HTERT RPE-1 (cell line): ENCODE data around the gene FRYL.

Experiments used
- in situ Hi-C: fragments of 300-500 bp; cut with MboI; formaldehyde crosslinking; loops from 4 replicates; pipeline ENCODE4 v1.14.3; 2020; ENCODE audit warnings: low sequenced_read_pairs

Gene FRYL

DNA sequence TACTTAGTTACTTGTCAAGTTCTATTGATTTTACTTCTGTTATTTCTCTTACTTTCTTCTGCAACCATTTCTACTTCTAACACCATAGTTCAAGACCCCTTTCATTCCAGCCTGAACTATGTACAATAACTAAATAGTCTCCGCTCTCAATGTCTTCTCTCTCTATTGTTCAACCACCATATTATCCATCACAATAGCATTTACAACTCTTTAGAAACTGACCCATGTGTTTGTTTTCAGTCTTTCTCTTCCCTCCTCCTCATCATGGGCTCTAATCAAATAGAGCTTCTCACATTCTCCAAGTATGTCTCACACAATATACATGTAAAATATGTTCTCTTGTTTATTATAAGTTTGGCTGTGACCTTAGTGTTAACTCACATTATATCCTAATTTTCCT, 146.4 kb downstream of the FRYL start:
- in situ Hi-C loops, result no loop called here

DNA sequence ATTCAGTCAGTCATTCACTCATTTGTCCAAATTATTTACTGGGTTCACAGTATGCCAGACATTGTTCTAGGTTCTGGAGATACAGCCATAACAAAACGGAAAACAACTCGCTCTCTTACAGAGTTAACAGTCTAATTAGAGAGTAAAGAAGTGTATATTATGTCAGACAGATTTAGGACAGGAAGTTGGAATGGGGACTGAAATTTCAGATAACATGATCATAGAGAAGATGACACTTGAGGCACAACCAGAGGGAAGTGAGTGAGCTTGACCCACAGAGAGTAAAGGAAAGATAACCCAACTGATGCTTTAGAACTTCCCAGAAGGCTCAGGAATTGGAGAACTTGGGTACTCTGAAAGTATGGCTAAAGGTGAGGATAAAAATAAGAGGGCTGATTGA, 150.6 kb downstream of the FRYL start:
- in situ Hi-C loops, result no loop called here

DNA sequence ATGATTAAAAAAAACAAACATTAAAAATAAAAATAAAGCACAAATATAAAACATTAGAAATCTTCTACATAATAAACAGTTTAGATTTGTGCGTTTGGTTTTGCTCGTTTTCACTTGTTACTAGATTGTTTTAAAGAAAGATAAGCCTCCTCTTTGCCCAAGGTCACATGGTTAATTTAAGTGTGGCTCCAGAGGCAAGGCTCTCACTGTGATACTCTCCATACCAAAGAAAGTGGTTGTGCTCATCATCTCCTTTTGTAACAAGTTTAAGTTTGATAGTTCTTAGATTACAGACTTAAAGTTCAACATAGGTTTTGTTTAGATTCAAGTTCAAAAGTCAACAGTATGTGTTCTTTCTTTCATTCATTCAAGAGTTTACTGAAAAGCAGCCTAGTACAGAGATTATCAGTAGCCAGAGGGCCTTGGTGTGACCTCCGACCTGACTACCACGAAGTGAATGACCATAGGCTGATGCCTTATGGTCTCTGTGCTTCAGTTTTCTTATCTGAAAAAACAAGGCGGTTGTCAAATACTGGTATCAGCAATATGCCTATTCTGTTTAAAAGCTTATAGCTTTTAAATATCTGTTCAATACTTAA, 156.8 kb downstream of the FRYL start:
- in situ Hi-C loops, result no loop called here

DNA sequence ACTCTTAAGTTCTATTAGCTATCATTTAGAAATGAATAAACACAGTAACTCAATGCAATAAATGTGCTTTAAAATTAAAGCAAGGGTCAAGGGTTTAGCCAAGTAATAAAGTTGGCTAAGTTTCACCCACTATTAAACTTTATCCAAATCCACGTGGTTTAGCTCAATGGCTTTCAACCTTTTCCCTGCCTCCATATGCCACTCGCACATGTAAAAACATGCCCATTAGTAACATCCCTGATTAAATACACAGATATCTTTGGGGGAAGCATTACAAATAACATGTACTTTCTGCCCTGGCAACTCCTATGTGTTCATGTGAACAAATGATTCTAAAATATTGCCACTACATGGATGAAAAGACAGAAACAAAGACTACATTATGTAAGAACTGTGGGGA, 159.2 kb downstream of the FRYL start:
- in situ Hi-C loops, result no loop called here

DNA sequence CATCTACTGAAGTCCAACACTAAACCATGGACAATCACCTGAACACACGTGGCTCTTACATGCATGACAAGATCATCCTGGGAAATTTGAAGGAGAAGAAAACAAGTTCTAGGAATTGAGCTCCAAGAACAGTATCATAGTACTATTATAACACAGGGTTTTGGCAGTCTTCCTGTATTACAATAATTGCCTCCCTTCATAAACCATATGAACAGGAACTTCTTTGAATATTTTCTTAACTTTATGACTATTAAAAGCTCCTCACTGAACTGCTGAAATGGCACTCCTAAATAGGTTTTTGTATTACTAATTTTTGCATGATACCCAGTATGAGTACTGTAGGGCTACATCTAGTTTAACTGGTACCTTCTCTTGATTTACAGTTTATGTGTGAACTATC, 160.0 kb downstream of the FRYL start:
- in situ Hi-C loops, result no loop called here

DNA sequence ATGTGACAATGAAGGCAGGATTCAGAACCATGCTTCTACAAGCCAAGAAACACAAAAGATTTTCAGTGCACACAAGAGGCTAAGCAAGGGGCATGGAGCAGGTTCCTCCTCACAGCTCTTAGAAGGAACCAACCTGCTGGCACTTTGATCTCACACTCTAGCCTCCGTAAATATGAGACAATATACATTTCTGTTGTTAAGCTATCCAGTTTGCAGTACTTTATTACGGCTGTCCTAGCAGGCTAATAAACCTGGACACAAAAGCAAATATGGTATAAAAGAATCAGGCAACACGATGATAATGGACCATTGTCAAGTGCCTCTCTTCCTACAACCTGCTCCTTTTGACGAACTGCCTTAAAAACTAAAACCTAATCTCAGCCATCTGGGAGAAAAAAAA, 175.6 kb downstream of the FRYL start:
- in situ Hi-C loops, result no loop called here

DNA sequence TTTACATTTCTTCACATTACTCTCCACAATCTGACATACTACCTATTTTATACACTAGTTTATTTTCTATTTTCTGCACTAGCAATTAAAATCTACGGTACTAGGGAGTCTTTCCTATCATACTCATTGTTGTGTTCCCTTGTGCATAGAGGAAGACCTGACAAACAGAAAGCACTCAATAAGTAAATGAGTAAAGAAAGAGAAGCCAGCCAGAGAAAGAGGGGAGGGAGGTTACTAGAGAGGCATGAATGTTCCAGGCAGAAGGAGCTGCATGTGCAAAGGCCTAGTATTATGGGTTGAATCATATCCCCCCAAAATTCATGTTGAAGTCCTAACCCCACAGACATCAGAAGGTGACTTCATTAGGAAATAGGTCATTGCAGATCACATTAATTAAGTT, 176.0 kb downstream of the FRYL start:
- in situ Hi-C loops, result no loop called here

DNA sequence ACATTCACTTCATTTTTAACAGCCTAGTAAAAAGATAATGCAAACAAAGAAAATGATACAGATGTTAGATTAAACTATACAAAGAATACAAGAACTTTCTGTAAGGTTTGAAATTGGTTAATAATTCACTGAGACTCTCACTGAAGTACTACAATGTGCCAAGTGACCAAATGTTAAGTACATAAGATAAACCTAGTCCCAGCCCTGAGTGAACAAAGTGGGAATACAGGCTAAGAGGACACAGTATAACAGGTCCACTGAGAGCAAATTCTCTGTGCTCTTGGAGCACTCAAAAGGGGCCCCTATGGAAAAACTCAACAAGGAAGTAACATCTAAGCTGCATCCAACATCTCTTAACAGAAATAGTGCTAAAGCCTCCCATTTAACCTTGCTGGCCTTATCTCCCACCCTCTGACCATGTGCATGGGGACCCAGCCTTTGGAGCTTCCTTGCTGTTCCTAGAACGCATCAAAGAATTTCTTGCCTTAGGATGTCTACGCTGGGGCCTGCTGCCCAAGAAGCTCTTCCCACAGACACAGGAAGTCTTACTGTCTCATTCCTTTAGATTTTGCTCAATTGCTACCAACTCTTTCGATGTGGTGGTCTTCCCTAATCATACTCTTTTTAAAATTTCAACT, 176.6 kb downstream of the FRYL start:
- in situ Hi-C loops, result no loop called here

DNA sequence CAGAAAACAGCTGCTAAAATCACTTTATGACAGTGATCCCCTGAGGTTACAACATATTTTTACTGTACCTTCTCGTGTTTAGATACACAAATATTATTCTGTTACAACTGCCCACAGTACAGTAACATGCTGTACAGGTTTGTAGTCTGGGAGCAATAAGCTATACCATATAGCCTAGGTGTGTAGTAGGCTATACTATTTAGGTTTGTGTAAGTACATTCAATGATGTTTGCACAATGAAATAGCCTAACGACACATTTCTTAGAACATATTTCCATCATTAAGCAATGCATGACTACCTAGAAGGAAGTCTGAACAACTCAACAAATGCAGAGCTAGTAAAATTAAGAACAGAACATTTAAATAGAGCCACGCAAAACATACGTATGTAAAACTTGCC, 177.3 kb downstream of the FRYL start:
- in situ Hi-C loops, result no loop called here

DNA sequence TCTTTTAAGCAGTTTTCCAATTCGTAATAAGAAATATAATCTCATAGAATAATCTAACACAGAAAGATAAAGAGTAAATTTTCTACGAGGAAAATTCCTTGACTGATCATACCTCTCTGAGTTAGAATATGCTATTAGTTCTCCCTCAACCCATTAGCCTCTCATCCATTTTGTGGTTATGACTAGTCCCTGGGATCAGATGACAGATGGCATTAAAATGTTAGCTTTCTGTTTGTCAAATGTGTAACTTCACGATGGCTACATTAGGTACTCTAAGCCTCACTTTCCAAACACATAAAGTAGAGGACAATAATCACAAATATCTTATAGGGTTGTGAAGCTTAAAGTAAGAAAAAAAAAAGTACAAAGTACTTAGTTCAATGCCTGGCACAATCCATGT, 177.9 kb downstream of the FRYL start:
- in situ Hi-C loops, result no loop called here

DNA sequence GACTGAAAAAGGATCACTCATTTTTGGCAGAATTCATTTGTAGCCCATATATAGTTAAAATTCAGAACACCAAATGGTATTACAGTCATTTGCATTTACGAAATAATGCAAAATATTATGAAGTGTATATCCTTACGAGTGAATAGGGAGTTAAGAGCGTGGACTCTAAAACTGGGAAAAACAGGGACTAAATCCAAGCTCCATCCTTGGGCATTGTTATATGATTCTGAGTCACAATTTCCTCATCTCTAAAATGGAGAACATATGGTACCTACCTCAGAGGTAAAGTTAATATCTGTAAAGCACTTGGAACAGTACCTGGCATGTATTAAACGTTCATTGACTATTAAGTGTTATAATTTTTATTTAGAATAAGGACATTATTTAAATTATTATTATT, 183.7 kb downstream of the FRYL start:
- in situ Hi-C loops, result no loop called here

DNA sequence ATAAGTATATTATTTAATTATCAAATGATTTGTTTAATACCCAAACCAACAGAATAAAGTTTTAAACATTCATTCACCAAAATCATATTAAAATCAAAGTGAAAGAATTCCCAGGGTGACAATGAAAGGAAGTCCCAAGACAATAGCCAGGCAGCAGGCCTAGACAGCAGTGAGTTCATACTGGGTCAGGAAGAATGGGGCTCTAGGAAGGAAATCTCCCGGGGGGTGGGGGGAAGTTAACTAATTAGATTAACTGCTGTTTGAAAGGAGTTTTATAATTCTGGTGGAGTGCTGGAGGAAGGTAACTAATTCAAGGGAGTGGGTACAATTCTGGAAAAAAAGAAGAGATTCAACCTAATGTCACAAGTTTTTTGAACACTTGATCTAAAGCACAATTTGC, 185.9 kb downstream of the FRYL start:
- in situ Hi-C loops, result no loop called here

DNA sequence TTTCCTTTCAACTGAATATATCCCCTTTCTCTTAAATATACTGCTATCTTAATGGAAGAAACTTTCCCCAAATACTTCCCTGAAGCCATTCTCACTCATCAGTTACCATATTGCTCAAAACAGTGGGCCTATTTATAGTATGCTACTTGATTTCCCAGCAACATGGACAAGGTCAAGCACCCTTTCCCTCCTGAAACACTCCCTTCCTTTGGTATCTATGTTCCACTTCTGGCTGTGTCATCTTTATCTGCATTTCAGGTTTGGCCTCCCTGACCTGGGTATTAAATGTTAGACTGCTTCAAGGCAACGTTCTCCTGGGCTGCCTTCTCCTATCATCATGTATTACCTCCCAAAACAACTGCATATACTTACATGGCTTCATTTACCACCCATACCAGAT, 188.7 kb downstream of the FRYL start:
- in situ Hi-C loops, result no loop called here

DNA sequence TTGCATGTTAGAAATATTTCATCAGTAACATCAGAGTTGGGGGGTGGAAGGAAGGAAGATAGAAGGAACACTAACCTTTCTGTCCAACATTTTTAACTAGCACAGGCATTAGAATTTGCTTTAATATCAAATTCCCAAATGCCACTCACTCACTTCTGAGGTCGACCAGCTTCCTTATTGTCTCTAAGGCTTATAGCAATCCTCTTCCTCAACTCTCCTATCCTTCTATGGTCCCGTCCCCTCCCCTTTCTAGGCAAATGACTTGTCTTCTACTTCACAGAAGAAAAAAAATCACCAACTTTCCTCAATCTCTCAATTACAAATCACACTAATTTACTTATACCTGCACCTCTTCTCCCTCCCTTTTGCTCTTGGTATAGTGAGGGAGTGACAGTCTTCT, 189.2 kb downstream of the FRYL start:
- in situ Hi-C loops, result no loop called here

DNA sequence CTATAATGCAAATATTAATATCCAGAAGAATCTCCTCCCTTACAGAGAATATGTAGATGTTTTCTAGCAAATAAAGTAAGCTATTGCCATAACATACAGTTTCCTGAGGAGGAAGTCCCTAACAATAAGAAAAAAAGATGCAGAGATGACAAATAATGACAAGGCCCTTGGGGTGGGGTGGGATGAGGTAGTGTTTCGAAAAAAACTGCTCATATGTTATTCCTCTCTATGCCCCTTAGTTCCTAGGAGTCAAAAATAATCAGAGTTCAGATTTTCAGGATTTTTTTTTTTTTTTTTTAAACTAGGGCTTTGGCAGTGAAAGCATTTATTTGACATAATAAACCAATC, 191.0 kb downstream of the FRYL start:
- in situ Hi-C loops, result no loop called here

DNA sequence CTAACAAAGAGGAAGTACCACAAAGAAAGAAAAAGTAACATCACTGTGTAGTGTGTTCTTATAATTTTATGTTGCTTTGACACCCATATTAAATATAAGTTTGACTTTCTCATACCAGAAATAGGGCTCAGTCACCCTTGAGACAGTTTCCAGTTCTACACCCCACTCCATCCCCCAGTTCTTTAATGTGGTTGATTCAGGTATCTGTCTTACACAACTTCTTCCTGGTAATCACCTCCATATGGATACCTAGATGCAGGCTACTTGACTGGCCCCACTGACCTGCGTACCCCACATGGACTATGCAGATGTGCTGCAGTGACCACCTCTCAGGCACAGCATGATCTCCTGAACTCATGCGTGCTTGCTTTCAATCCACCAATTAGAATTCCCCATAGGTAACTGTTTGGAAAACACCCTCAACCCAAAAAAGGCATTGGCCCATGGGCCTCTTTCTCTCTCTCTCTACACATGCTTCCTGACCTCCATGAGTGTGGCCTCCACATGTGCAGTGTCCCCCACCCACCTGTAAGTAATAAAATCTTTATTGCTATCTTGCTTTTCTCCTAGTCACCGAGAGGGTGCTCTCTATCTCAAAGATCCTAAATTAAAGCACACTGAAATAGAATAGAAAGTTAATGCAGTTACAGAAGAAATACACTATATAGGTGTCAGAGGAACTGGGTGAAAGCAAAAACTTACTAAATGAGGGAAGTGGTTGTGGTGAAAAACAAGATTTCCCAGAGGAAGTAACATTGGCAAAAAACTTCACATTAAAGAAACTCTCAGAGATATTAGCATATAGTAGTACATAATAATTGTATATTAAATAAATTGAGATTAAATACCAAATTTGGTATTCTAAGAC, 191.6 kb downstream of the FRYL start:
- in situ Hi-C loops, result no loop called here

DNA sequence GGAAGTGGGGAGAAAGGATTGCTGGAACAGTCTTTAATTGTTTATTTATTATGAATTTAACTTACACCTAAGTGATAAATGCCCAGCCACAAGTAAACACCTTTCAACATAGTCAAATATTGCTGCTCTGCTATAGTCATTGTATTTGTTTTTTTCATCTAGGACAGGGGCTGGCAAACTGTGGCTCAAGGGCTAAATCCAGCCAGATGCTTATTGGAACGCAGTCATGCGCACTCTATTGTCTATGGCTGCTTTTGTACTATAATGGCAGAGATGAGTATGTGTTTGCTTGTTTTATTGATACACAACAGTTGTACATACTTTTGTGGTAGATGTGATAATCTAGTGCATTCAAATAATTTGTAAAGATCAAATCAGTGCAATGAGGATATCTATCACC, 194.7 kb downstream of the FRYL start:
- in situ Hi-C loops, result no loop called here

DNA sequence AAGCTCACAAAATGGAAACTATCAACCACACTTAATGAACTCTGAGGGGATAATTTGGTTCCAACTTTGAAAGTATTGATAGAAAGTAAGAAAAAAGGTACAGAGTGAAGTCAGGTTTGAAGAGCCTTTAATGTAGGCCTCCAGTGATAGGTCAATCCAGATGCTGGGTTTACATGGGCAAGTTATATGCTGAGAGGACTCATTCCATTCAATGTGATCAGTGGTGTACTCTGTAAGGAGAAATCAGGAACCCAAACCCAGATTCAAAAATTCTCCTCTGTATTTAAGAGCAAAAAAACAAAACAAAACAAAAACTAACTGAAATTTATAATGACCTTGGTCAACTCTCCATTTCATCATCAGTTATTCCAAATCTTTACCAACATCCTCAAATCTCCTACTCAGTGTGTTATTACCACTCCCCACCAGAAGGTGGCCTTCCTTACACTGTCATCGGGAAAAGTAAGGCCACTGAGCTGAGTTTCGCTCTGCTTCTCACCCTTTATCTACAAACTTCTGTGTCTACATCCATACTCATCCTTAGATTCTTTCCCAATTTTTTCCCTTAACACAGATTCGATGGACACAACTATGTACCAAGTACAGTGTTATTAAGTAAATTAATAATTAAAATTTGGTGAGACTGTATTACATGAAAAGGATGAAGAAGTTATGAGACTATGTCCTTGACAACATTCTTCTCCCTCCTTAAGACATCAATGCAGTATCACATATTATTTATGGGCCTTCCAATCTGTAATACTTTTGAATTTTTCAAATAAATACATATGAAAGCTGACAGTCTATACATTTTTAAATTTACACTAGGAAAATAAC, 201.7 kb downstream of the FRYL start:
- in situ Hi-C loops, result no loop called here

DNA sequence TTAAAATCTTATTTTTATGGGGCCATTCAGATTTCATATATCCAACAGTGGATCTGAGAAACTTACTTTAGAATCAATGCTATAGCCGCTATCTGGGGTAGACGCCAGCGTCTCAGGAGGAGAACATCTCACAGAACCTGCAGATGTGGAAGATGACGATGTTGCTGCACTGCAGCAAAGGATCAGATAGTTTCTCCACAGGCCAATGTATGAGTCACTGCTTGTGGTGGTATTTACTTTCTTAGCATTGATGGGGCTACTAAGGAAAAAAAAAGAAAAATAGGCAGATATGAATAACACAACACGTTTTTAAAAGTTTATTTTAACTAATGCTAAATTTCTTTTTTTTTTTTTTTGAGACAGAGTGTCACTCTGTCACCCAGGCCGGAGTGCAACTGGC, 204.1 kb downstream of the FRYL start:
- in situ Hi-C loops, result no loop called here

DNA sequence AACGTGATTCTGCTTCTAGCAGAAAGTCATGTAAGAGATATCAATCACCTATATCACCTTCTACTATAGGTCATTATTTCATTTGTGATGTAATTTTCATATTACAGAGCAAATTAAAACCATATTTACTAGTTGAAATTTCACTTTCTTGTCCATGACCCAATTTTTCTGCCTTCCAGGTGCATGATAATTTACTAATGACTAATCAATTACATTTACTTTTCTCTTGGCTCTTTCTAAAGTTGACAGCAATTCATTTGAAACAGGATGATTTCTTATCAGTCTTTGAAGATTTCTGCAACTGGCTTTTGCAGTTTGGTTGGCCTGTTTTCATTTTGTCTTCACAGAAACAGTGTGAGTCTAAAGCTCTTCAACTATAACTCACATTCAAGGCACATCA, 208.6 kb downstream of the FRYL start:
- in situ Hi-C loops, result no loop called here

DNA sequence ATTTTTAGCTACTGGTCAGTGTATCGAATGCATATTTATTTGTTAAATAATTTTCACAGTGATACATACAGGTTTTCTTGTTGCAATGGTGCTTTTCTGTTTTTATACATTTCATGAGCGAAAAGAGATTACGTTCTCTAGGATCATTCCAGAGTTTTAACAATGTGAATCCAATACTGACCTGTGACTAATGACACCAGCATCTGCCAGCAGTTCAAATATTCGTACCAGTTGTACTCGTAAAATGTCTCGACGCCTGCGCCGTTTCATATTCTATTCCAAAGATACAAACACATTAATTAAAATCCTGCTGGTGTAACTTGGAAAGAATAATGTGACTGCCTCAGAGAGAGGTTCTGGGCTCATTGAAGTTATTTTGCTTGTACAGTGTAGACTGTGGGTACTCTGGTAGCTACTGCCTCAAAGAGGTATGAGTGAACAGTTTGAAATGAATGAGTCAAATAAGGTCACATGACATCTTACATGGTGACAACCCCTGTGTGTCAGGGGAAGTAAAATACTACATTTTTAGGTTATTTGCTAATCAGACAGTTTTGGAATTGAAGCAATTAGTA, 209.3 kb downstream of the FRYL start:
- in situ Hi-C loops, result no loop called here
